ENCODE results near the gene ENGASE. TPM values are rescaled to one million over a fixed set of nuclear protein-coding genes. Genes with fewer than 3 reads are reported as not detected.

The ENGASE gene
- total RNA-seq, 1 donor from 2014 or later = 72.6 TPM

- no peak for DNase-seq (ENCODE audit: extremely low spot score, unreplicated experiment)
- TF ChIP-seq CTCF (conservative IDR thresholded peaks at IDR 0.05) = no peak
- no peak overlapping the region for H3K27ac Mint-ChIP-seq
- H3K4me1 Mint-ChIP-seq (ENCODE audit: unreplicated experiment) = peaks cover 7% of the 10 kb centered on the region
- no peaks in the 10 kb centered on the region for H3K36me3 Mint-ChIP-seq
- peaks cover 1% of the 10 kb centered on the region for H3K27me3 Mint-ChIP-seq
- no peak overlapping the region for H3K4me3 Mint-ChIP-seq
- no peaks in the 10 kb centered on the region for H3K9me3 Mint-ChIP-seq
Observed at GRCh38 chr17:79118924-79119323, 44.3 kb downstream of the ENGASE start.

GRCh38 chr17:79120259-79120658 lies 45.6 kb downstream of the ENGASE start:
- H3K4me1 Mint-ChIP-seq (ENCODE audit: unreplicated experiment) = no peaks in the 10 kb centered on the region
- H3K9me3 Mint-ChIP-seq = no peaks in the 10 kb centered on the region

GRCh38 chr17:79123988-79124387 lies 49.4 kb downstream of the ENGASE start:
- Mint-ChIP-seq H3K27ac (no peak overlapping the region), H3K4me3 (no peak overlapping the region), H3K36me3 (no peaks in the 10 kb centered on the region), H3K27me3 (peaks cover 24% of the 10 kb centered on the region), H3K9me3 (no peaks in the 10 kb centered on the region), H3K4me1 (ENCODE audit: unreplicated experiment) (no peaks in the 10 kb centered on the region)
- no peak for DNase-seq (ENCODE audit: extremely low spot score, unreplicated experiment)
- TF ChIP-seq CTCF (conservative IDR thresholded peaks at IDR 0.05) = no peak

More at GRCh38 chr17:79120259-79120658, 45.6 kb downstream of the ENGASE start:
- Mint-ChIP-seq H3K36me3 (no peaks in the 10 kb centered on the region), H3K4me3 (no peak overlapping the region), H3K27ac (no peak overlapping the region), H3K27me3 (no peaks in the 10 kb centered on the region)
- TF ChIP-seq CTCF (conservative IDR thresholded peaks at IDR 0.05) = no peak
- DNase-seq (ENCODE audit: extremely low spot score, unreplicated experiment) = no peak

- no peak for DNase-seq (ENCODE audit: extremely low spot score, unreplicated experiment)
- TF ChIP-seq CTCF (conservative IDR thresholded peaks at IDR 0.05) = no peak
- no peak overlapping the region for H3K27ac Mint-ChIP-seq
- H3K4me1 Mint-ChIP-seq (ENCODE audit: unreplicated experiment) = no peaks in the 10 kb centered on the region
- H3K9me3 Mint-ChIP-seq = no peaks in the 10 kb centered on the region
- peaks cover 26% of the 10 kb centered on the region for H3K27me3 Mint-ChIP-seq
- H3K36me3 Mint-ChIP-seq = no peaks in the 10 kb centered on the region
- no peak overlapping the region for H3K4me3 Mint-ChIP-seq
Observed at GRCh38 chr17:79124513-79125209, 50.0 kb downstream of the ENGASE start.

GRCh38 chr17:79125503-79125902 lies 50.9 kb downstream of the ENGASE start:
- no peak for TF ChIP-seq CTCF (conservative IDR thresholded peaks at IDR 0.05)
- H3K27ac Mint-ChIP-seq = no peak overlapping the region
- DNase-seq (ENCODE audit: extremely low spot score, unreplicated experiment) = no peak
- no peaks in the 10 kb centered on the region for H3K9me3 Mint-ChIP-seq
- H3K27me3 Mint-ChIP-seq = peaks cover 26% of the 10 kb centered on the region
- no peaks in the 10 kb centered on the region for H3K36me3 Mint-ChIP-seq
- no peak overlapping the region for H3K4me3 Mint-ChIP-seq
- H3K4me1 Mint-ChIP-seq (ENCODE audit: unreplicated experiment) = no peaks in the 10 kb centered on the region
